PC-9 (cell line): ENCODE results near the gene SEMA5A.

Source experiments
- CTCF ChIP-seq: fragments of 200-600 bp; sonication (generic); conservative IDR thresholded peaks from 2 replicates; pipeline ENCODE4 v1.6.1; 2017; ENCODE audit warnings: mixed run types, antibody characterized with exemption, mild to moderate bottlenecking, moderate library complexity
- EZH2 ChIP-seq: fragments of 200-600 bp; sonication (generic); IDR thresholded peaks from 2 replicates; pipeline ENCODE4 v1.8.0; 2017; ENCODE audit warnings: antibody characterized with exemption, low read depth

- TF ChIP-seq CTCF = no peak
- no peak for TF ChIP-seq EZH2
These were observed 194.3 kb downstream of the SEMA5A start for GRCh38 chr5:9351546-9351945.
